Calu3 (cell line): ENCODE data around the gene TMEM182. TPM values are rescaled to one million over a fixed set of nuclear protein-coding genes. Genes with fewer than 3 reads are reported as not detected.
A peak's percentile ranks its signal among the peaks of the same experiment; 100 is the strongest.

Experiments used
- BruUV-seq: library from RNA; stranded (reverse); fragments of 400-500 nt; replicated peaks from 2 replicates; lab custom pipeline; 2021; lab: Mats Ljungman, UMichigan
- CTCF ChIA-PET: fragments of 300-600 bp; sonication (Branson Sonifier 250); formaldehyde crosslinking; loops from one replicate; lab custom pipeline; 2022; ENCODE audit warnings: antibody characterized with exemption; lab: Charles Lee
- DNase-seq: peaks from one replicate; pipeline ENCODE4 v3.0.0; 2022
- H3K27ac Mint-ChIP-seq: one replicate; pipeline ENCODE4 v1.8.0; 2022; ENCODE audit warnings: mixed read lengths; ENCODE audit not compliant: unreplicated experiment
- H3K27me3 Mint-ChIP-seq: one replicate; pipeline ENCODE4 v1.8.0; 2022; ENCODE audit warnings: mixed read lengths; ENCODE audit not compliant: unreplicated experiment
- H3K36me3 Mint-ChIP-seq: one replicate; pipeline ENCODE4 v1.8.0; 2022; ENCODE audit warnings: mild to moderate bottlenecking, moderate library complexity, mixed read lengths; ENCODE audit not compliant: insufficient read depth, unreplicated experiment
- H3K4me1 Mint-ChIP-seq: one replicate; pipeline ENCODE4 v1.8.0; 2022; ENCODE audit warnings: mild to moderate bottlenecking, low read depth, mixed read lengths; ENCODE audit not compliant: unreplicated experiment
- H3K4me3 Mint-ChIP-seq: one replicate; pipeline ENCODE4 v1.8.0; 2022; ENCODE audit warnings: mild to moderate bottlenecking, low read depth, moderate library complexity, mixed read lengths; ENCODE audit not compliant: unreplicated experiment
- H3K9me3 Mint-ChIP-seq: one replicate; pipeline ENCODE4 v1.8.0; 2022; ENCODE audit warnings: low read depth, mixed read lengths; ENCODE audit not compliant: unreplicated experiment
- intact Hi-C: fragments of 100-400 bp; cut with micrococcal nuclease; formaldehyde crosslinking; loops from one replicate; pipeline ENCODE4 v1.10.0; 2022; ENCODE audit not compliant: unreplicated experiment
- total RNA-seq: library from RNA; stranded (reverse); gene quantifications from 2 replicates; pipeline ENCODE4 v1.2.3, GENCODE V29; 2022
- TF ChIP-seq, protein P1 (sequence below): fragments of 200-600 bp; IDR thresholded peaks from one replicate; pipeline ENCODE4 v1.8.0; 2022; ENCODE audit warnings: antibody characterized with exemption; ENCODE audit not compliant: unreplicated experiment

The TMEM182 gene
- total RNA-seq, 1 experiment from 2014 or later: 12.1 TPM

DNA sequence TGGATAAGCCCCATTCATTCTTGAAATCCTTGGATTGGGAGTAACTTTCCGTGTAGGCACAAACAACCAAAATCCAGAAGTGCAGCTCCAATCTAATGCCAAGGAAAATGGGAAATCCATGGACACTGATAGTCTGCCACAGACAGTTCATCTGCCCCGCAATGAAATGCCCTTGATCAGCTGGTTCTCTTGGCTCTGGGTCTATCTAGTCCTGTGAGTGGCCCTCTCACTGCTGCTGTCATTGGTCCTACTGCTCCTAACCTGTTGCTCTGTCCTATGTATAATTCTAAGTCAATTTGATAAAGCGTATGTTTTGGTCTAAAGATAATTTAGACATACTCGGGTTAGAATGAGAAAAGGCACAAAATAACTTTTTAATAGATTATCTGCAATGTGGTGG is 13.7 kb upstream of the TMEM182 start:
- H3K4me1 Mint-ChIP-seq: no peaks in the 10 kb centered on the region
- intact Hi-C loops: no loop called here
- TF ChIP-seq, protein P1, sequence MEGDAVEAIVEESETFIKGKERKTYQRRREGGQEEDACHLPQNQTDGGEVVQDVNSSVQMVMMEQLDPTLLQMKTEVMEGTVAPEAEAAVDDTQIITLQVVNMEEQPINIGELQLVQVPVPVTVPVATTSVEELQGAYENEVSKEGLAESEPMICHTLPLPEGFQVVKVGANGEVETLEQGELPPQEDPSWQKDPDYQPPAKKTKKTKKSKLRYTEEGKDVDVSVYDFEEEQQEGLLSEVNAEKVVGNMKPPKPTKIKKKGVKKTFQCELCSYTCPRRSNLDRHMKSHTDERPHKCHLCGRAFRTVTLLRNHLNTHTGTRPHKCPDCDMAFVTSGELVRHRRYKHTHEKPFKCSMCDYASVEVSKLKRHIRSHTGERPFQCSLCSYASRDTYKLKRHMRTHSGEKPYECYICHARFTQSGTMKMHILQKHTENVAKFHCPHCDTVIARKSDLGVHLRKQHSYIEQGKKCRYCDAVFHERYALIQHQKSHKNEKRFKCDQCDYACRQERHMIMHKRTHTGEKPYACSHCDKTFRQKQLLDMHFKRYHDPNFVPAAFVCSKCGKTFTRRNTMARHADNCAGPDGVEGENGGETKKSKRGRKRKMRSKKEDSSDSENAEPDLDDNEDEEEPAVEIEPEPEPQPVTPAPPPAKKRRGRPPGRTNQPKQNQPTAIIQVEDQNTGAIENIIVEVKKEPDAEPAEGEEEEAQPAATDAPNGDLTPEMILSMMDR: no peak
- no peak overlapping the region for H3K27ac Mint-ChIP-seq
- H3K36me3 Mint-ChIP-seq: no peaks in the 10 kb centered on the region
- H3K4me3 Mint-ChIP-seq: no peak overlapping the region
- H3K9me3 Mint-ChIP-seq: no peaks in the 10 kb centered on the region
- BruUV-seq: no TSS peak
- H3K27me3 Mint-ChIP-seq: no peaks in the 10 kb centered on the region
- DNase-seq: no peak
- CTCF ChIA-PET: no interaction called here

DNA sequence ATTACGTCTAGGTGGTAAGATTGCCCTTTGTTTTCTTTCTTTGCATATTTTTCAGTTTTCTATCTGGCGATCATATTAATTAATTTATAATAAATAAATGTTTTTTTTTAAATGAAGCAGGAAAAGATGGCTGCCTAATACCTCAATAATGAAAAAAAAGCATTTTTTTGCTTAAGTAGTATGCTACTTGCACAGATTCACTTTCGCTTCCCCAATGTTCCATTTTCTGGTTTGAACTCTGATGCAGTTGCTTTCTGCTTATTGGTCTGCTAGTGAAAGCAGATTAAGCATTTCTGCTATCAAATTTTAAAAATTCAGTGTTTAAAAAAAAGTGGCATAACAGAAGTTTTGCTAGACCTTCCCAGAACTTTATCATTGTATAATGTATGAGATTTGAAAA is 11.9 kb upstream of the TMEM182 start:
- BruUV-seq: no TSS peak
- H3K4me1 Mint-ChIP-seq: no peaks in the 10 kb centered on the region
- H3K4me3 Mint-ChIP-seq: no peak overlapping the region
- intact Hi-C loops: no loop called here
- TF ChIP-seq, protein P1: no peak
- H3K36me3 Mint-ChIP-seq: no peaks in the 10 kb centered on the region
- DNase-seq: no peak
- H3K9me3 Mint-ChIP-seq: no peaks in the 10 kb centered on the region
- H3K27me3 Mint-ChIP-seq: no peaks in the 10 kb centered on the region
- H3K27ac Mint-ChIP-seq: no peak overlapping the region
- CTCF ChIA-PET: no interaction called here

DNA sequence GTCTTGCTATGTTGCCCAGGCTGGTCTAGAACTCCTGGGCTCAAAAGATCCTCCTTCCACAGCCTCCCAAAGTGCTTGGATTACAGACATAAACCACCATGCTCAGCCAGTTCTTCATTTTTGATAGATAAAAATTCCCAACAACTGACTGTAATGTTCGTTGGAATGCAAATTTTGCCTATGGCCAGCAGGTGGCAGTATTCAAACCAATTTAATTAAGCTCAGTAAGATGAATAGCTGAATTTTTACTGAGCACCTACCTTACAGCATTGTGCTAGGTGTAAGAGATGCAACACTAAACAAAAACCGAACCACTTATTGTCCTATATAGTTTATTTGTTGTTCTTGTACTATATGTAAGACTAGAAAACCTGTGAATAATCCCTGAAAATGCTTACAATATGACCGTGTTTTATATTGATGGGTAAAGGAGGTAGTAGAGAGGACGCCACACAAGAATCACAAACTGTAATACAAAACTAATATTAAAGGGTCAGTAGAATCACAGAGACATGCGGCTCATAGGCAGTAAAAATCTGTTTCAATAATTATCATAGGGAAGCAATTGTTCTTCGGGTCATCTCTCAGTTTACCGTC is 8.2 kb upstream of the TMEM182 start:
- no peak overlapping the region for H3K27ac Mint-ChIP-seq
- H3K4me3 Mint-ChIP-seq: no peak overlapping the region
- DNase-seq: peak; percentile 25
- CTCF ChIA-PET: interaction anchor here (0.6 to 2.3 kb wide), 5 partner anchors 10 to 52 kb away, joined by 3 to 33 read pairs (median 7); a partner anchor contains a TSS
- intact Hi-C loops: loop anchor here (1.0 kb wide), 1 partner anchor 53 kb away; no protein-coding TSS in a partner anchor
- no peaks in the 10 kb centered on the region for H3K4me1 Mint-ChIP-seq
- no peaks in the 10 kb centered on the region for H3K27me3 Mint-ChIP-seq
- no peaks in the 10 kb centered on the region for H3K36me3 Mint-ChIP-seq
- BruUV-seq: no TSS peak
- TF ChIP-seq, protein P1: peak; percentile 73
- H3K9me3 Mint-ChIP-seq: no peaks in the 10 kb centered on the region

DNA sequence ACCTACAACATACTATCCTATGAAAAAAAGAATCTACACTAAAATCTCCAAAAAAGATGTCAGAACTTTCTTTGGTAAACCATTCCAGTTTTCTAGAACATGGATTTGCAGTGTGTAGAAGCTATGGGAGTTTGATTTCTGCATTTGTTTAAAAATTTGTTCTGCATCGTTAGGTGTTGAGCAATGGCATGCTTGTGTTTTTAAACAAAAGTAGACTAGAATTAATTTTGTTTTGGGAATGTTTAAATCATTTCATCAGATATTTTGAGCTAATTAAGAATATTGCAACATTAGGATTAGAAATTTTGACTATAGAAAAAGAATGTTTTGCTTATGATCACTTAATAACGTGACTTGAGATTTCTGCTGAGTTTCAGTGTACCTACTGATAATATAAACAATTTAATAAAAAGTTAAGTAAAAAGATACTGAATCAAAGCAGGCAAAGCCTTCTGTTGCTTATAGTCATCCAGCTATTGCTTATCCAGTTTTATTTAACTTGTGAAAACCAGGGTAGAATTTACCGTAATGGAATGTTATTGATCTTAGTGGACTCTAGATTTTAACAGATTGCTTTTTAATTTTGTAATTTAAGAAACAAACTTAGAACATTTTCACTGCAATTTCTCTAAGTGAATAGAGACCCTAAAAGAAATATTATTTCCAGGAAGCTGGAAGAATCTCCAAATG is 7.2 kb upstream of the TMEM182 start:
- DNase-seq: no peak
- intact Hi-C loops: no loop called here
- no peak overlapping the region for H3K4me3 Mint-ChIP-seq
- no peaks in the 10 kb centered on the region for H3K27me3 Mint-ChIP-seq
- no peak overlapping the region for H3K27ac Mint-ChIP-seq
- H3K4me1 Mint-ChIP-seq: no peaks in the 10 kb centered on the region
- CTCF ChIA-PET: interaction anchor here (2.3 kb wide), 1 partner anchor 18 kb away, joined by 11 read pairs; a partner anchor contains a TSS
- TF ChIP-seq, protein P1: no peak
- no peaks in the 10 kb centered on the region for H3K9me3 Mint-ChIP-seq
- H3K36me3 Mint-ChIP-seq: no peaks in the 10 kb centered on the region
- no TSS peak for BruUV-seq
